HG02759 (cell line): ENCODE data around the gene PKP1.

ENCODE experiments used
- ATAC-seq: cut with Tn5 transposase; IDR thresholded peaks from one replicate; pipeline ENCODE4 v1.9.1; 2021; ENCODE audit warnings: mild to moderate bottlenecking, moderate library complexity; ENCODE audit not compliant: unreplicated experiment

Gene PKP1

GRCh38 chr1:201277441-201277840, 5.9 kb upstream of the PKP1 start:
- no peak for ATAC-seq

GRCh38 chr1:201279313-201279712, 4.0 kb upstream of the PKP1 start:
- ATAC-seq: no peak

- no peak for ATAC-seq
These were observed 2.4 kb upstream of the PKP1 start for GRCh38 chr1:201280884-201281283.

- ATAC-seq: no peak
These were observed 1.7 kb upstream of the PKP1 start for GRCh38 chr1:201281573-201281972.

- no peak for ATAC-seq
These were observed 1.1 kb upstream of the PKP1 start for GRCh38 chr1:201282216-201282615.

- no peak for ATAC-seq
These were observed 689 bp downstream of the PKP1 start for GRCh38 chr1:201283836-201284553.

- ATAC-seq: no peak
These were observed 1.3 kb downstream of the PKP1 start for GRCh38 chr1:201284636-201285035.

- ATAC-seq: no peak
These were observed 2.5 kb downstream of the PKP1 start for GRCh38 chr1:201285846-201286245.

- ATAC-seq: no peak
These were observed 3.1 kb downstream of the PKP1 start for GRCh38 chr1:201286445-201286844.

GRCh38 chr1:201288007-201288406, 4.7 kb downstream of the PKP1 start:
- no peak for ATAC-seq

- ATAC-seq: no peak
These were observed 5.5 kb downstream of the PKP1 start for GRCh38 chr1:201288765-201289164.

- ATAC-seq: no peak
These were observed 7.2 kb downstream of the PKP1 start for GRCh38 chr1:201290551-201290950.

GRCh38 chr1:201291916-201292315, 8.6 kb downstream of the PKP1 start:
- no peak for ATAC-seq

GRCh38 chr1:201294876-201295275, 11.6 kb downstream of the PKP1 start:
- no peak for ATAC-seq

GRCh38 chr1:201295346-201295745, 12.0 kb downstream of the PKP1 start:
- ATAC-seq: no peak

- ATAC-seq: no peak
These were observed 12.6 kb downstream of the PKP1 start for GRCh38 chr1:201295861-201296260.

- ATAC-seq: no peak
These were observed 13.0 kb downstream of the PKP1 start for GRCh38 chr1:201296352-201296751.

- no peak for ATAC-seq
These were observed 15.4 kb downstream of the PKP1 start for GRCh38 chr1:201298396-201299381.

- ATAC-seq: no peak
These were observed 16.7 kb downstream of the PKP1 start for GRCh38 chr1:201299968-201300367.

- no peak for ATAC-seq
These were observed 17.3 kb downstream of the PKP1 start for GRCh38 chr1:201300641-201301040.

GRCh38 chr1:201302163-201303152, 19.2 kb downstream of the PKP1 start:
- ATAC-seq: no peak
